GM21367 (cell line): Measurements from ENCODE around the gene STK17A.

Experiments
- ATAC-seq: cut with Tn5 transposase; IDR thresholded peaks from one replicate; pipeline ENCODE4 v1.9.1; 2021; ENCODE audit not compliant: unreplicated experiment

Gene STK17A

GRCh38 chr7:43631559-43631958 is 48.7 kb downstream of the STK17A start:
- no peak for ATAC-seq

- ATAC-seq, result no peak
Measured at GRCh38 chr7:43632746-43633145, 49.8 kb downstream of the STK17A start.

- ATAC-seq, result no peak
Measured at GRCh38 chr7:43634384-43634783, 51.5 kb downstream of the STK17A start.

GRCh38 chr7:43636093-43636492 is 53.2 kb downstream of the STK17A start:
- ATAC-seq, result no peak

- ATAC-seq, result no peak
Measured at GRCh38 chr7:43637114-43637806, 54.4 kb downstream of the STK17A start.

GRCh38 chr7:43639858-43640491 is 57.1 kb downstream of the STK17A start:
- no peak for ATAC-seq

- ATAC-seq, result no peak
Measured at GRCh38 chr7:43640679-43641078, 57.8 kb downstream of the STK17A start.

- no peak for ATAC-seq
Measured at GRCh38 chr7:43642897-43643630, 60.2 kb downstream of the STK17A start.

- no peak for ATAC-seq
Measured at GRCh38 chr7:43643846-43644245, 60.9 kb downstream of the STK17A start.

GRCh38 chr7:43645699-43646226 is 62.9 kb downstream of the STK17A start:
- no peak for ATAC-seq

GRCh38 chr7:43646603-43647338 is 63.9 kb downstream of the STK17A start:
- no peak for ATAC-seq

GRCh38 chr7:43647339-43647672 is 64.4 kb downstream of the STK17A start:
- ATAC-seq, result no peak

- no peak for ATAC-seq
Measured at GRCh38 chr7:43647673-43648472, 65.0 kb downstream of the STK17A start.

GRCh38 chr7:43648473-43649406 is 65.8 kb downstream of the STK17A start:
- ATAC-seq, result peak; percentile 54

GRCh38 chr7:43649755-43650274 is 66.9 kb downstream of the STK17A start:
- peak; percentile 44 for ATAC-seq

- ATAC-seq, result no peak
Measured at GRCh38 chr7:43650457-43651052, 67.6 kb downstream of the STK17A start.

GRCh38 chr7:43652364-43652763 is 69.5 kb downstream of the STK17A start:
- no peak for ATAC-seq

- no peak for ATAC-seq
Measured at GRCh38 chr7:43653466-43653865, 70.6 kb downstream of the STK17A start.
